Keratinocyte (primary cell): ENCODE measurements around the gene PTPRT.

ENCODE experiments used
- CTCF ChIP-seq, 3 experiments: IDR thresholded peaks in 1 of 3; conservative IDR thresholded peaks in 1 of 3; optimal IDR thresholded peaks in 1 of 3; 2 replicates in 2 of 3; 3 replicates in 1 of 3; pipeline versions ENCODE3 to v1.5.1; 2011; ENCODE audit warnings: low read length in 3 of 3, mild to moderate bottlenecking in 3 of 3, moderate library complexity in 2 of 3, control low read depth in 1 of 3, inconsistent platforms in 1 of 3; ENCODE audit not compliant: insufficient read depth in 2 of 3; ENCODE audit errors: extremely low read depth in 1 of 3
- EZH2 ChIP-seq: IDR thresholded peaks from one replicate; pipeline ENCODE4 v1.6.1; 2012; ENCODE audit warnings: inconsistent platforms, mild to moderate bottlenecking, low read length, moderate library complexity

GRCh38 chr20:43009532-43009931 is 180.2 kb downstream of the PTPRT start:
- TF ChIP-seq CTCF (optimal IDR thresholded peaks at IDR 0.05 in 1 of 3, IDR thresholded peaks at IDR 0.05 in 1 of 3, conservative IDR thresholded peaks at IDR 0.05 in 1 of 3; ENCODE audit: extremely low read depth in 1 of 3, insufficient read depth in 2 of 3, low read length in 3 of 3): no peak
- TF ChIP-seq EZH2: no peak
